ENCODE measurements around the gene FANCL. TPM values are rescaled to one million over a fixed set of nuclear protein-coding genes. Genes with fewer than 3 reads are reported as not detected.

FANCL gene
- total RNA-seq, 1 donor from 2014 or later: 23.3 TPM

DNA sequence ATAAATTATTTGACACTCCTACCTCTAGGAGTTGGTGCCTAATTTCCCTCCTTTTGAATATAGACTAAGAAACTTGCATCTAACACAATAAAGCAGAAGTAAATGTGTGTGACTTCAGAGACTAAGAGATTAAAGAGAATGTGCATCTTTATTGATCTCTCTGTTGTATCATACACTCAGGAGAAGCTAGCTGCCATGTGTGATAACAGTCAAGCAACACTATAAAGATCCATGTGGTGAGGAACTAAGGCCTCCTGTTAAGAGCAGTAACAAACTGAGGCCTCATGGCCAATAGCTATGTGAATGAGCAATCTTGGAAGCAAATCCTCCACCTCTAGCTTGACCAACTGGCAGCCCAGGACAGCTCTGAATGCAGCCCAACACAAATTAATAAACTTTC, 3.4 kb downstream of the FANCL start:
- no peaks in the 10 kb centered on the region for H3K27me3 ChIP-seq
- H3K27ac ChIP-seq: no peak overlapping the region
- intact Hi-C loops (cut with DNase I): no loop called here
- no peak overlapping the region for H3K4me3 ChIP-seq
- H3K4me1 ChIP-seq: peaks cover 28% of the 10 kb centered on the region
- TF ChIP-seq, protein P1, sequence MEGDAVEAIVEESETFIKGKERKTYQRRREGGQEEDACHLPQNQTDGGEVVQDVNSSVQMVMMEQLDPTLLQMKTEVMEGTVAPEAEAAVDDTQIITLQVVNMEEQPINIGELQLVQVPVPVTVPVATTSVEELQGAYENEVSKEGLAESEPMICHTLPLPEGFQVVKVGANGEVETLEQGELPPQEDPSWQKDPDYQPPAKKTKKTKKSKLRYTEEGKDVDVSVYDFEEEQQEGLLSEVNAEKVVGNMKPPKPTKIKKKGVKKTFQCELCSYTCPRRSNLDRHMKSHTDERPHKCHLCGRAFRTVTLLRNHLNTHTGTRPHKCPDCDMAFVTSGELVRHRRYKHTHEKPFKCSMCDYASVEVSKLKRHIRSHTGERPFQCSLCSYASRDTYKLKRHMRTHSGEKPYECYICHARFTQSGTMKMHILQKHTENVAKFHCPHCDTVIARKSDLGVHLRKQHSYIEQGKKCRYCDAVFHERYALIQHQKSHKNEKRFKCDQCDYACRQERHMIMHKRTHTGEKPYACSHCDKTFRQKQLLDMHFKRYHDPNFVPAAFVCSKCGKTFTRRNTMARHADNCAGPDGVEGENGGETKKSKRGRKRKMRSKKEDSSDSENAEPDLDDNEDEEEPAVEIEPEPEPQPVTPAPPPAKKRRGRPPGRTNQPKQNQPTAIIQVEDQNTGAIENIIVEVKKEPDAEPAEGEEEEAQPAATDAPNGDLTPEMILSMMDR (IDR thresholded peaks at IDR 0.05): no peak
- TF ChIP-seq POLR2A (IDR thresholded peaks at IDR 0.05): no peak
- TF ChIP-seq POLR2AphosphoS5 (IDR thresholded peaks at IDR 0.05; ENCODE audit: insufficient read depth in 1 of 2, low read depth in 1 of 2): no peak
- H3K36me3 ChIP-seq: no peaks in the 10 kb centered on the region
- H3K9me3 ChIP-seq: no peaks in the 10 kb centered on the region
- DNase-seq (ENCODE audit: extremely low spot score in 2 of 2): no peak

DNA sequence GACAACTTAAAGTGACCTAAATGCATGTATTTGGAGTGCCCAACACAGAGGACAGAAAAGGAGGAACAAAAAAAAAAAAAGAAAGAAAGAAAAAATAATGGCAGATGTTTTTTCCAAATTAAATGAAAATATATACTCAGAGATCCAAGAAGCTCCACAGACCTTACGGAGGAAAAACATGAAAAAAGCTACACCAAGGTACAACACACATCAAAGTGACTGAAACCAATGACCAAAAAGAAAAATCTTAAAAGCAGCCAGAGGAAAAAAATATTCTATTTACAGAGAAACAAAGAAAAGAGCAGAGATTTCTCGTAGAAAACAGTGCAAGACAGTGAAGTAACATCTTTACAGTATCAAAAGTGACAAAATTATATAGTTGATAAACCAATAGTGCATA, 5.1 kb downstream of the FANCL start:
- no peak overlapping the region for H3K27ac ChIP-seq
- TF ChIP-seq POLR2AphosphoS5 (IDR thresholded peaks at IDR 0.05; ENCODE audit: insufficient read depth in 1 of 2, low read depth in 1 of 2): no peak
- TF ChIP-seq, protein P1 (IDR thresholded peaks at IDR 0.05): no peak
- TF ChIP-seq POLR2A (IDR thresholded peaks at IDR 0.05): no peak
- H3K36me3 ChIP-seq: no peaks in the 10 kb centered on the region
- H3K4me3 ChIP-seq: no peak overlapping the region
- intact Hi-C loops (cut with DNase I): no loop called here
- no peak for DNase-seq (ENCODE audit: extremely low spot score in 2 of 2)
- no peaks in the 10 kb centered on the region for H3K27me3 ChIP-seq
- peaks cover 28% of the 10 kb centered on the region for H3K4me1 ChIP-seq
- H3K9me3 ChIP-seq: no peaks in the 10 kb centered on the region

DNA sequence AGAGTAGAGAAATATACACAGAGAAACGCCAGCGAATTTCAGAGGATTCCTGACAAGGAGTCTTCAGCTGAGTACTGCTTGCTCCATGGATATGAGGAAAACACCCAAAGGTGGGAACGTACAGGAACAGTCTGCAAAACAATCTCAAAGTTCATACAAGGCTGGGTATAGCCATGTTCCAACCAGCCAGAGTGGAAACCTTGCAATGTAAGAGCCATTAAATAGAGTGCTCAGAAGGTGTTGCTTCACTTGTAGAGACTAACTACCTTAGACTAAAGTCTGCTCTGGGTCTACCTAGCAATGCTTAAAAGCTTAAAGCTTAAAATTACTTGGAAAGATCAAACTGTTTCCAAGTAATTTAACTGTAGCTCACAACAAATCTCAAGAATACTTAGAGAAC, 6.0 kb downstream of the FANCL start:
- Histone ChIP-seq H3K36me3 (no peaks in the 10 kb centered on the region), H3K9me3 (no peaks in the 10 kb centered on the region), H3K4me1 (peaks cover 23% of the 10 kb centered on the region), H3K27me3 (no peaks in the 10 kb centered on the region), H3K4me3 (no peak overlapping the region), H3K27ac (no peak overlapping the region)
- TF ChIP-seq POLR2A (IDR thresholded peaks at IDR 0.05) (no peak), POLR2AphosphoS5 (IDR thresholded peaks at IDR 0.05; ENCODE audit: insufficient read depth in 1 of 2, low read depth in 1 of 2) (no peak)
- TF ChIP-seq, protein P1 (IDR thresholded peaks at IDR 0.05): no peak
- intact Hi-C loops (cut with DNase I): no loop called here
- DNase-seq (ENCODE audit: extremely low spot score in 2 of 2): no peak

DNA sequence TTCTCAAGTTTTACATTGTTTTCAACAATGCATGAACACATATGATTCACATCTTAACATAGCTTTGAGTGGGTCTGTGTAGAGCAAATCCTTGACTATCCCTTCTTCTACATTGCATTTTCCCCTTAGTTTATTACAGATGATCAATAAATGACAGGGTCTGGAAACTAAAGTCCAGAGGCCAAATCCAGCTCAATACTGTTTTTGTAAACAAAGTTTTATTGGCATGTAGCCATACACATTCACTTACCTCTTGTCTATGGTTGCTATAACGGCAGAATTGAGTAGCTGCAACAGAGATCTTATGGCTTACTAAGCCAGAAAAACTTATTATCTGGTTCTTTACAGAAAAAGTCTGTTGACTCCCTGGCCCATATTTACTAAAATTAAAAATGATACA, 12.8 kb downstream of the FANCL start:
- intact Hi-C loops (cut with DNase I): no loop called here
- Histone ChIP-seq H3K36me3 (peaks cover 0 to 8% of the 10 kb centered on the region in 2 donors), H3K4me3 (no peak overlapping the region), H3K4me1 (no peaks in the 10 kb centered on the region), H3K9me3 (no peaks in the 10 kb centered on the region), H3K27me3 (no peaks in the 10 kb centered on the region), H3K27ac (no peak overlapping the region)
- DNase-seq (ENCODE audit: extremely low spot score in 2 of 2): no peak
- TF ChIP-seq POLR2A (IDR thresholded peaks at IDR 0.05) (no peak), POLR2AphosphoS5 (IDR thresholded peaks at IDR 0.05; ENCODE audit: insufficient read depth in 1 of 2, low read depth in 1 of 2) (no peak)
- TF ChIP-seq, protein P1 (IDR thresholded peaks at IDR 0.05): no peak

DNA sequence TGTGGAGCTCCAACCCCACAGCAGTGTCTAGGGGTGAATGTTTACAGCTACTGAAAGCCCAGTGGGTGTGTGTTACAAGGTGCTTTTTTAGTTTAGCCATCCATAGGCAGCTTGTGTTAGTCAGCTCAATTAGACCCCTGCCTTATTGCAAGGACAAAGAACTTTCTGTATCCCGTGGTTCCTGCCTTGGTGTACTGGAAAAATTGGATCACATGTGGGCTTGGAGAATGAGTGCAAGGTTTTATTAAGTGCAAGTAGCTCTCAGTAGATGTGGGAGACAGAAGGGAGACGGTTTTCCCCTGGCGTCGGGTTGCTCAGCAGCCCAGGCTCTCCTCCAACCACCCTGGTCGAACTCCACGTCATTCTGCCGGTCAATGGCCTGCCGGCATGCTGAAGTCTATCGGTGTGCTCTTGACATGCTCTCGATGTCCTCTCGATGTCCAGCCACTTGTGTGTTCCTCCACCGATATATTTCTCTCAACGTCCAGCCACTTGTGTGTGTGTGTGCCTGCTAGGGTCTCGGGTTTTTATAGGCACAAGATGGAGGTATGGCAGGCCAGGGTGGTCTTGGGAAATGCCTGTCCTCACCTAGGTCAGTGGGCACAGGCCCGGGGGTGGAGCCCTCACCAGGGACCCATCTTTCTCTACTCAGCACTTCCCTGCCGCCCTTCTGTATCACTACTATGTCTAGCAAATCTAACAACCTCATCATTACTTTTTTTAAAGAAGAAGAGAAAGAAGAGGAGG, 13.8 kb downstream of the FANCL start:
- H3K4me1 ChIP-seq: no peaks in the 10 kb centered on the region
- no peak for DNase-seq (ENCODE audit: extremely low spot score in 2 of 2)
- H3K36me3 ChIP-seq: peaks cover 0 to 8% of the 10 kb centered on the region in 2 donors
- no peak for TF ChIP-seq POLR2A (IDR thresholded peaks at IDR 0.05)
- TF ChIP-seq, protein P1 (IDR thresholded peaks at IDR 0.05): no peak
- no peak for TF ChIP-seq POLR2AphosphoS5 (IDR thresholded peaks at IDR 0.05; ENCODE audit: insufficient read depth in 1 of 2, low read depth in 1 of 2)
- no peaks in the 10 kb centered on the region for H3K27me3 ChIP-seq
- H3K4me3 ChIP-seq: no peak overlapping the region
- intact Hi-C loops (cut with DNase I): no loop called here
- no peaks in the 10 kb centered on the region for H3K9me3 ChIP-seq
- no peak overlapping the region for H3K27ac ChIP-seq

Data from vagina (tissue), 2 donors.